Thymus (tissue), 11 donors: ENCODE measurements around the gene MYBPC2. TPM values are rescaled to one million over a fixed set of nuclear protein-coding genes. Genes with fewer than 3 reads are reported as not detected.
"Not testable (repeated sequence)": the region's sequence is repeated elsewhere in the genome, so short reads cannot be mapped to it uniquely, and the experiment has no call there.

ENCODE experiments used
- DNase-seq, 9 donors: peaks; one replicate each; pipeline ENCODE4 v3.0.0-alpha.2; 2013; ENCODE audit warnings: low spot score in 9 of 9, low read depth in 6 of 9, missing footprints in 1 of 9
- H3K27ac ChIP-seq, 2 donors: one replicate each; pipeline ENCODE4 v1.5.1; 2013; ENCODE audit warnings: control low read depth in 1 of 2, low read depth in 1 of 2, low read length in 1 of 2, mild to moderate bottlenecking in 1 of 2, moderate library complexity in 1 of 2
- H3K27me3 ChIP-seq, 2 donors: one replicate each; pipeline ENCODE4 v1.5.1; 2013; ENCODE audit warnings: low read length in 1 of 2; ENCODE audit not compliant: control insufficient read depth in 2 of 2, insufficient read depth in 1 of 2
- H3K36me3 ChIP-seq, 2 donors: one replicate each; pipeline ENCODE4 v1.5.1; 2013; ENCODE audit warnings: low read length in 1 of 2, mild to moderate bottlenecking in 1 of 2, moderate library complexity in 1 of 2; ENCODE audit not compliant: control insufficient read depth in 2 of 2, insufficient read depth in 2 of 2
- H3K4me1 ChIP-seq, 2 donors: one replicate each; pipeline ENCODE4 v1.5.1; 2013; ENCODE audit warnings: low read length in 2 of 2; ENCODE audit not compliant: control insufficient read depth in 2 of 2, insufficient read depth in 2 of 2
- H3K4me3 ChIP-seq, 2 donors: one replicate each; pipeline ENCODE4 v1.5.1; 2013; ENCODE audit warnings: low read length in 2 of 2, control low read depth in 1 of 2, mild to moderate bottlenecking in 1 of 2
- H3K9me3 ChIP-seq, 2 donors: one replicate each; pipeline ENCODE4 v1.5.1; 2013; ENCODE audit warnings: low read length in 1 of 2, mild to moderate bottlenecking in 1 of 2; ENCODE audit not compliant: control insufficient read depth in 2 of 2, insufficient read depth in 1 of 2
- whole genome bisulfite sequencing: extraction: QIAGEN DNeasy Blood & Tissue Kit; methylation state at CpG from one replicate; pipeline ENCODE4 v1.1.7; 2013; 5-methylcytosine and 5-hydroxymethylcytosine counted together
- polyA plus RNA-seq: library from polyadenylated mRNA; stranded (reverse); fragments of 200-250 nt; gene quantifications from one replicate; pipeline ENCODE4 v1.2.3, GENCODE V29; 2013
- total RNA-seq: library from RNA; stranded (reverse); fragments of 120-200 nt; gene quantifications from one replicate; pipeline ENCODE4 v1.2.4, GENCODE V29; 2013
- donor health status: healthy.

The MYBPC2 gene
- total and polyA plus RNA-seq, 2 donors, result 1.8 to 7.0 TPM

DNA sequence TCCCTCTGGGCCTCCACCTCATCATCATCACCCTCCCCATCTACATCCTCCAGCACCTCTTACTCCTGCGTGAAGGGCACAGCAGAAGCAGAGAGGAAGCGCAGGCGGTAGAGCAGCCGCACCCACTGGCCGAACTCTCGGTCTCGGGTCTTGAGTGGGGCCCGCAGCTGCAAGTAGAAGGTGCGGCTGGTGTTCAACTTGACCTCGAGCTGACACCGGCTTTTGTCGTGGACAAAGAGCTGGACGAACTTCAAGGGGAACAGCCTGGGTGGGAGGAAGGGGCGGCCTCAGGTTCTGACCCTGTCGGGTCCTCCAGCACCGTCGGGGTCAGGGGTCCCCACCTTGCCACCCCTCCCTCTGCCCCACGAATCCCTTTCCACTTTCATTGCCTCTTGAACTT lies 34.9 kb downstream of the MYBPC2 start:
- peaks cover 0 to 2% of the 10 kb centered on the region in 2 donors for H3K27me3 ChIP-seq
- WGBS, result 89% methylated on average over 18 of the region's 18 CpGs
- no peak overlapping the region for H3K27ac ChIP-seq
- H3K4me3 ChIP-seq, result no peak overlapping the region
- H3K36me3 ChIP-seq, result no peaks in the 10 kb centered on the region
- no peak for DNase-seq
- no peaks in the 10 kb centered on the region for H3K4me1 ChIP-seq
- H3K9me3 ChIP-seq, result no peaks in the 10 kb centered on the region

DNA sequence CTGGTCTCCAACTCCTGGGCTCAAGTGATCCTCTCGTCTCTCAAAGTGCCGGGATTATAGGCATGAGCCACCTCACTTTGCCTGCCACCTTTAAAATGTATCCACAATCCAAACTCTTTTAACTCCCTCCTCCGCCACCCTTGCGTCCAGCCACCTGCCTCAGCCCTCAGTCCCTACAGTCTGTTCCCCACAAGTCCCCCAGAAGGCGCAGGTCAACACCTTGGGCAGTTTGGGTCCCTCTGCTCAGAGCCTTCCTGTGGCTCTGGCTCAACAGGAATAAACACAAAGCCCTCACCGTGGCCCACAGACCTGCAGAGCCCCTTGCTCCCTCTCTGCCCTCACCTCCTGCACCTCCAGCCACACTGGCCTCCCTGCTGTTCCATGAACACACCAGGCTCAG lies 36.1 kb downstream of the MYBPC2 start:
- Histone ChIP-seq H3K27ac (no peak overlapping the region), H3K36me3 (no peaks in the 10 kb centered on the region), H3K27me3 (peaks cover 0 to 2% of the 10 kb centered on the region in 2 donors), H3K9me3 (no peaks in the 10 kb centered on the region), H3K4me3 (no peak overlapping the region), H3K4me1 (no peaks in the 10 kb centered on the region)
- 91% methylated on average over 6 of the region's 6 CpGs for WGBS
- no peak for DNase-seq

- not testable (repeated sequence) for H3K36me3 ChIP-seq, H3K4me1 ChIP-seq, DNase-seq, H3K27ac ChIP-seq, H3K27me3 ChIP-seq, H3K4me3 ChIP-seq
- WGBS, result 78% methylated on average over 3 of the region's 3 CpGs
- H3K9me3 ChIP-seq, result peaks cover 0 to 14% of the 10 kb centered on the region in 2 donors
Measured at GRCh38 chr19:50473336-50473735, 40.6 kb downstream of the MYBPC2 start.

DNA sequence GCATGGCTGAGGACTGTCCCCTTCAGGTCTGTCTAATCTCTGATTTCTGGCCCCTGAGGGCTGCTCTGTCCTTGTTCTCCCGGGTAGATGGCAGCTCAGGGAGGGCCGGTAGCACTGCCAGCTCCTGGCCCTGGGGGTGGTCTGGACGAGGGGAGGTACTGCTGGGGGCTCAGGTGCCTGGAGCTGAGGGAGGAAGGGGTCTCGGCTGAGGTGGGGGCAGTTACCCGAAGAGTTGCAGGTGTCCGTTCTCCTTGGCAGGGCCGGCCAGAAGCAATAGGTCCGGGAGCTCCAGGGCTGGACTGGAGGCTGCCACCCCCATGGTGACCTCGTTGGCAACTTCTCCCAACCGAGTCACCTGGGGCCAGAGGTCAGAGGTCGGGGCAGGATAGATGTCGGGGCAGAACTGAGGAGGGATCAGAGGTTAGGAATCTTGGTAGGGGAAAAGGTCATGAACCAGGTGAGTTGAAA lies 42.4 kb downstream of the MYBPC2 start:
- H3K4me1 ChIP-seq, result peaks cover 8% of the 10 kb centered on the region in 2 donors
- WGBS, result 92% methylated on average over 12 of the region's 12 CpGs
- no peak overlapping the region for H3K4me3 ChIP-seq
- peaks cover 8 to 16% of the 10 kb centered on the region in 2 donors for H3K36me3 ChIP-seq
- no peak for DNase-seq
- H3K27me3 ChIP-seq, result peaks cover 0 to 6% of the 10 kb centered on the region in 2 donors
- peaks cover 0 to 25% of the 10 kb centered on the region in 2 donors for H3K9me3 ChIP-seq
- no peak overlapping the region for H3K27ac ChIP-seq

GRCh38 chr19:50475736-50476223 lies 43.1 kb downstream of the MYBPC2 start:
- H3K27me3 ChIP-seq, result peaks cover 0 to 6% of the 10 kb centered on the region in 2 donors
- peaks cover 0 to 25% of the 10 kb centered on the region in 2 donors for H3K9me3 ChIP-seq
- peak overlapping the region in 1 of 2 donors; percentile 69 for H3K4me3 ChIP-seq
- 87% methylated on average over 29 of the region's 29 CpGs for WGBS
- no peak for DNase-seq
- H3K27ac ChIP-seq, result peak overlapping the region in 1 of 2 donors; percentile 35
- H3K4me1 ChIP-seq, result peaks cover 8% of the 10 kb centered on the region in 2 donors
- peaks cover 14 to 23% of the 10 kb centered on the region in 2 donors for H3K36me3 ChIP-seq

GRCh38 chr19:50476224-50476906 lies 43.7 kb downstream of the MYBPC2 start, which contains the start of the genes EMC10 and GARIN5A:
Gene EMC10 (plus strand): TSS chr19:50476507. CDS start chr19:50476545, 38 bp downstream.
Gene GARIN5A (minus strand): TSS chr19:50476848. CDS start chr19:50476388, 460 bp downstream.
- H3K27ac ChIP-seq, result peak within 1 kb of the TSS; percentile 67 to 83
- H3K4me1 ChIP-seq, result peaks cover 8% of the 10 kb centered on the region in 2 donors
- WGBS, result 5% methylated on average over 58 of the region's 58 CpGs
- H3K4me3 ChIP-seq, result peak within 1 kb of the TSS; percentile 69 to 71
- peak; percentile 75 to 93 (median 84) for DNase-seq
- peaks cover 0 to 25% of the 10 kb centered on the region in 2 donors for H3K9me3 ChIP-seq
- peaks cover 15 to 28% of the 10 kb centered on the region in 2 donors for H3K36me3 ChIP-seq
- peaks cover 0 to 6% of the 10 kb centered on the region in 2 donors for H3K27me3 ChIP-seq

GRCh38 chr19:50476907-50477238 lies 44.2 kb downstream of the MYBPC2 start:
- Histone ChIP-seq H3K9me3 (peaks cover 0 to 25% of the 10 kb centered on the region in 2 donors), H3K27ac (peak overlapping the region in 1 of 2 donors; percentile 83), H3K4me3 (peak overlapping the region; percentile 69 to 71), H3K27me3 (peaks cover 0 to 6% of the 10 kb centered on the region in 2 donors), H3K4me1 (peaks cover 8% of the 10 kb centered on the region in 2 donors), H3K36me3 (peaks cover 15 to 33% of the 10 kb centered on the region in 2 donors)
- WGBS, result 22% methylated on average over 20 of the region's 20 CpGs
- no peak for DNase-seq

GRCh38 chr19:50477751-50478515 lies 45.2 kb downstream of the MYBPC2 start:
- WGBS, result 97% methylated on average over 17 of the region's 17 CpGs
- Histone ChIP-seq H3K4me1 (peaks cover 8% of the 10 kb centered on the region in 2 donors), H3K27me3 (peaks cover 0 to 6% of the 10 kb centered on the region in 2 donors), H3K36me3 (peaks cover 18 to 44% of the 10 kb centered on the region in 2 donors), H3K4me3 (no peak overlapping the region), H3K27ac (no peak overlapping the region), H3K9me3 (peaks cover 0 to 25% of the 10 kb centered on the region in 2 donors)
- no peak for DNase-seq
